ENCODE data around the gene SRRT.
"Not testable (repeated sequence)": the region's sequence is repeated elsewhere in the genome, so short reads cannot be mapped to it uniquely, and the experiment has no call there.

SRRT gene

GRCh38 chr7:100874577-100875355 lies at the start of gene SRRT:
SRRT (plus strand) TSS chr7:100875103; CDS start chr7:100875591, 488 bp downstream.
- DNase-seq, result peak; percentile 99

GRCh38 chr7:100825215-100825671 lies 49.7 kb upstream of the SRRT start:
- DNase-seq, result no peak

DNA sequence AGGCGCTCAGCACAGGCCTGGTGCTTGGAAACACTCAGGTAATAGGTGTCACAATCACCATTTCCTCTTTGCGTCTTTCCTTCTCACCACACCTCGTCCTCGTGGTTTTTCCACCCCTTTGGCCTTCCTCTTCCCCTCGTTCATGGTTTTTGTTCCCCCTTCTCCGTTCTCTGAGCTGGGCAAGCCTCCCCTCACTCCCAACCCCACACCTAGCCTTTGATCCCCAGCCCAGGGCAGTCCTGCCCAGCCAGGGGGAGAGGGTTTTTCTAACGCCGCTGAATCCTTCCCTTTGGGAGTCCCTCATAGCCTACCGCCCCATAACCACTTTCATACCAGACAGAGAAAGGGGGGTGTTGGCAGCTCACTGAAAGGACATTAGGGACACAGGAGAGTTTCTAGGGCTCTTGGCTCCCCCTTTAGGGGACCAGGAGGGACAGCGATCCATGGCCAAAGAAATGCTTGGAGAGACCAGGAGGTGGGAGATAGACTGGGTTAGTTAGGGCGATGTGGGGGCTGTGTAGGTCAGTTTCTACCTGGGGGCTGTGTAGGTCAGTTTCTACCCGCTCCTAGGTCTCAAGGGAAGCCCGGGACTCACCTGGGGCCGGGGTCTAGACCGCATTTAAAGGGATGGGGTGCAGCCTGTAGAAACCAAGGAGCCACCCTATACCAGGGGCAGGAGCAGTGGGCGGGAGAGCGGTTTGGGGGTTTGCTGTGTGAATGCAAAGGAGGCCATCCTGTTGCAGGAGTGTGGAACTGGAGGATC lies 49.0 kb upstream of the SRRT start:
- DNase-seq, result no peak

GRCh38 chr7:100826514-100827329 lies 48.2 kb upstream of the SRRT start:
- no peak for DNase-seq

- no peak for DNase-seq
These were observed 47.3 kb upstream of the SRRT start, which contains the start of gene EPHB4 for GRCh38 chr7:100827330-100828226. EPHB4 (minus strand) TSS chr7:100827523; CDS start chr7:100827030, 493 bp downstream.

DNA sequence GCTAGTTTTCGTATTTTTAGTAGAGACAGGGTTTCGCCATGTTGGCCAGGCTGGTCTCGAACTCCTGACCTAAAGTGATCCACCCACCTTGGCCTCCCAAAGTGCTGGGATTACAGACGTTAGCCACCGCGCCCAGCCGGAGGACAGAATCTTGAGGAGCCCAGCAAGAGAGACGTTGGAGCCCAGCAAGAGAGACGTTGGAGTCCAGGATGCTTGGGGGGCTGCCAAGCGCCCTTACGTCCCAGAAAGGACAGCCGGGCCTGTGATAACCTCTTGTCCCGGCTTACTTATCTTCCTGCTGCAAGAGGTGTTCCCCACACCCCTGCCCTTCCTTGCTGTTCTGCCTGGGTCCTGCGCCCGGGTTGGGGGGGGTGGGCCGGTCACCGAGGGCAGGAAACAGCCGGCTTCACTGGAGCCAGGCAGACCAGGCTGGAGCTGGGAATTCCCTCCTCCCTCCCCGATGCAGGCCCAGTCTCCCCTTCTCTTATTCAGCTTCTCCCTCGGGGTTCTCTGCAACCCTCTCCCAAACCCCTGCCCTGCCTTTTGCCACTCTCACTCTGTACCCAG lies 45.7 kb upstream of the SRRT start:
- no peak for DNase-seq

- DNase-seq, result no peak
These were observed 44.5 kb upstream of the SRRT start for GRCh38 chr7:100830396-100830795.

DNA sequence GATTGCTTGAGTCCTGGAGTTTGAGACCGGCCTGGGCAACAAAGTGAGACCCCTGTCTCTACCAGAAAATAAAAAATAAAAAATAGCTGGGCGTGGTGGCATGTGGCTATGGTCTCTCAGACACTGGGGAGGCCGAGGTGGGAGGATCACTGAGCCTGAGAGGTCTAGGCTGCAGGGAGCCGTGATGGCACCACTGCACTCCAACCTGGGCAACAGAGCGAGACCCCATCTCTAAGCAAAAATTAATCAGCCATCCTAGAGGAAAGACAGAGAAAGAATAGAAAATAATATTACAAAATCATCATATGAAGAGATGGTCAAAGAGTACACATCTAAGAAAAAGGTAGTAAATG lies 42.6 kb upstream of the SRRT start:
- no peak for DNase-seq

DNA sequence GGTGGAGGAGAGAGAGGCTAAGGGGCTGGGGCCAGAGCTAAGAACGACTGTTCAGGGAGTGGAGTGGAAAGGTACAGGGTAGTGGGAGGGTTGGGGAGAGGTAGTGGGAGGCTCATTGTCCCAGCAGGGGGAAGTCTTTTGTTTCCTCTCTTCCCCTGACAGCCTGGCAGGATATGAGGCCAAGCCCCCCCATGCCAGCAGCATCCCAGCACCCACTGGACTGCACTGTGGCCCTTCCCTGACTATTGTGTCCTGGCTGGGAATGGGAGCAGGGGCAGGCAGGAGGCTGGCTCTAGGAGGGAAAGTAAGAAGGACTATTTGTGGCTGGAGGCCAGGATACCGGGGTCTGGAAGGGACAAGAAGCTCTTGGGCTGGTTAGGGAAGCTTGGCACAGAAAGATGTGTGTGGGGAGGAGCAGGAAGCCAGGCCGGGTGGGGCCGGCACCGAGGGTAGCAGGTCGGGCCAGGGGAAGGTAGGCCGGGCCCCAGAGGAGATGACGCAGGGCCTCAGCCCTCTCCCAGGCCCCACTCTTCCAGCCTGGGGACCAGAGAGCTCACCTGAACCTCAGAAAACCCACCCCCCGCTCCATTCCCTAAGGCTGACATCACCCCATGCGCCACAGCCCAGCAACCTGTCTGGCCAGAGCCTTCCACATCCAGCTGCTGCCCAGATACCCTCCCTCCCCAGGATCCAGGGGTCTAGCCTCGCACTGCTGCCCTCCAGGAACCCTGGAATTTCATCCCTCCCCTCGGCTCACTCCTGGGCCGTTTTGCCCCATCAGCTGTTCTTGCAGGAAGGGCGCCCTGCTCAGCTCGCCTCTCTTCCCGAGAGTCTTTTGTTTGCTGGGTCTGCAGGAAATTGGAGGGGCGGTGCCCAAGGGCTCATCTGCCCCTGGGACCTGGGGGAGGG lies 38.7 kb upstream of the SRRT start:
- DNase-seq, result no peak

DNA sequence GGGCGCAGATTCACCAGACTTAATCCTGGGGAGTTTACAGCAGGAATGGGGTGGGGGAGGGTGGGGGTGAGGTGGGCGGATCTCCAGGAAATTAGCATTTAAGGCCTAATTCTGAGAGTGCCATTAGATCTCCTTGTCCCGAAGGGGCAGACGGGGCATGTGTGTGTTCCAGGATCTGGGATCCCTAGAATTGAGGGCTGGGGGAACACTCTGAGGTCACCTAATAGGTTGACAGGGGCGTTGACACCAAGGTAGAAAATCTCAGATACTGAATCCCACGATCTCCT lies 38.1 kb upstream of the SRRT start:
- no peak for DNase-seq

GRCh38 chr7:100837099-100837836 lies 37.6 kb upstream of the SRRT start:
- peak; percentile 81 for DNase-seq

DNA sequence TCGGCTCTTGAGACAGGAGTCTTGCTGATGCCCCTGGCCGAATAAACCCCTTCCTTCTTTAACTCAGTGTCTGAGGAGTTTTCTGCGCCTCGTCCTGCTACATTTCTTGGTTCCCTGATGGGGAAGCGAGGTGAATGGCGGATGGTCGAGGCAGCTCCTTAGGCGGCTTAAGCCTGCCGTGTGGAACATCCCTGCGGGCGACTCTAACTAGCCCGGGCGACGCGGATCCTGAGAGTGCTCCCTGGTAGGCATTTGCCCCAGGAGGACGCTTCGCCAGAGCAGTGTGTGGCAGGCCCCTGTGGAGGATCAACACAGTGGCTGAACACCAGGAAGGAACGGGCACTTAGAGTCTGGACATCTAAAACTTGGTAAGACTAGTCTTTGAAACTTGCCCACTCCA lies 35.5 kb upstream of the SRRT start:
- no peak for DNase-seq

DNA sequence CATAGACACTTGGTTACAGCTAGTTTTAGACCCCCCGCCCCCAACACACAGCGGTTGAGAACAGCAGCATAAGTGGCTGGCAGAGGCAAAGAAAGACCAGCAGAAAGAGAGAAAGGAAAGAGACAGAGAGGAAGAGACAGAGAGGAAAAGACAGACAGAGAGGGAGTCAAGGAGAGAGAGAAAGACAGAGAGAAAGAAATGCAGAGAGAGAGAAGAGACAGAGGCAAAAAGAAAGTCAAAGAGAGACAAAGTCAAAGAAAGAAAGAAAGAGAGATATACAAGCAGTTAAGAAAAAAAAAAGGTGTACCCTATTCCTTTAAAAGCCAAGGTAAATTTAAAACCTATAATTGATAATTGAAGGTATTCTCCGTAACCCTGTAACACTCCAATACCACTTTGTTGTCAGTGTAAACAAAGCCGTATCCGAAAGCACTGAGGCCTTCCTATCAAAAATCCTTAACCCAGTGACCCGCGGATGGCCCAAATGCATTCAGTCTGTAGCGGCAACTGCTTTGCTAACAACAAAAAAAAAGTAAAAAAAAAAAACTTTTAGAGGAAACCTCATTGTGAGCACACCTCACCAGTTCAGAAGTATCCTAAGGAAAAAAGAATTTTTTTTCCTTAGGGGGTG lies 34.3 kb upstream of the SRRT start:
- no peak for DNase-seq

DNA sequence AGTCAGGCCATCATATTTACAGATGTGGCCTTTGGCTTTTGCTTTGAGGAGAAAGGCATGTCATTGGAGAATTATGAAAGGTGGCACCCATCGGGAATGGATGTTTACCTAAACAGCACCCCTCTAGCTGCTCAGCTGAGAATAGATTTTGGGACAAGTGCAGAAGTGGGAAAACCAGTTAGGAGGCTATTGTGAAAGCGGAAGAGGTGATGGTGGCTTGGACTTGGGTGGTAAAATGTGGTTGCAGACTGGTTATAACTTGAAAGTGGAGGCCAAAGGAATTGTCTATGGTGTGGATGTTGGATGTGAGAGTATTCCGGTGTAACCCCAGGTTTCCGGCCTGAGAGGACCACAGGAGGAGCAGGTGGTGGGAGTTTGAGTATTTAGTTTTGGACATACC lies 27.5 kb upstream of the SRRT start:
- no peak for DNase-seq

DNA sequence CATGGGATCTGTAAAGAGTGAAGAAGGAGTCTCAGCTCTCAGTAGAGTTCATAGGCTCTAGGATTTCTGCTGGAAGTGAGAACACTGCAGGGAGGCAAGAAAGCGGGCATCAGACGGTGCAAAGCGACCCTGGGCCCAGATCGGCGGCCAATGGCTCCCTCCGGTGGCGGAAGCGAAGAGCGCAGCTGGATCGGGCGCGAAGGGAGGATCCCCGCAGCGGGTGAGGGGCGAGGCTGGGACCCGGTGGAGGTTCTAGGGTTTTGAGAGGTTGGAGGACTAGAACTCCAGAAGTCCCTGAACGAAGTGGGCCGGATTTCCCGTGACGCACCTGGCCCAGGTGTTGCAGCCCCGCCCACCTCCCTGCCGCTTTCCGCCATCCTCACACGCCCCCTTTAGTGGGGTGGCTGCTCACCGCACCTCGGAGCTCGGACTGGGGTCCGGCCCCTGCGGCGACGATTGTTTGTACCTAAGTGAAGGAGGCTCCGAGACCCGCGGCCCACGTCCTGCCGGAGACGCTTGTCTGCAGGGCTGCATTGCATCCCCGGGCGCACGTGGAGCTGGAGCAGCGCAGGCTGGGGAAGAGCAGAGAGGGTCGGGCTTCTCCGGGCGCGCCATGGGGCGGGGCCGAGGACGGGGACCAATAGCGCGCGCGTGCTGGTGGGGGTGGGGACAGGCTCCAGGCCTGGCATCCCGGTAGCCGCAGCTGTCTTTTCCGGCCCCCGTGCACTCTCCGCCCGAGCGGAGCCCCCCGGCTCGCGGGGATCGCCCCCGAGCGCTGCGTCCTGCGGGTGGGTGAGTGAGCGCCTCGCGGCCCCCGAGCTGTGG lies 22.6 kb upstream of the SRRT start, which contains the start of gene SLC12A9:
Gene SLC12A9 (plus strand): TSS at position 666 of the 825 bp plus-strand sequence. CDS start 1,485 bp downstream, outside the sequence.
- peak; percentile 93 for DNase-seq

- no peak for DNase-seq
These were observed 20.6 kb upstream of the SRRT start for GRCh38 chr7:100854146-100854895.

- not testable (repeated sequence) for DNase-seq
These were observed 20.0 kb upstream of the SRRT start for GRCh38 chr7:100854899-100855298.

- DNase-seq, result no peak
These were observed 19.4 kb upstream of the SRRT start for GRCh38 chr7:100855515-100855914.

All from inflammatory macrophage treated with lipopolysaccharide for 4 hours (primary cell).